Measurements from ENCODE around the gene CMBL. TPM values are rescaled to one million over a fixed set of nuclear protein-coding genes. Genes with fewer than 3 reads are reported as not detected.

CMBL gene
- total and polyA plus RNA-seq, 3 donors from 2014 or later: 4.3 to 16.1 (median 7.2) TPM

GRCh38 chr5:10228288-10228687, 79.4 kb downstream of the CMBL start:
- no peak for DNase-seq
- Histone ChIP-seq H3K36me3 (ENCODE audit: low read depth, missing control alignments) (no peaks in the 10 kb centered on the region), H3K4me3 (no peak overlapping the region), H3K4me1 (no peaks in the 10 kb centered on the region), H3K27me3 (no peaks in the 10 kb centered on the region), H3K9me3 (no peaks in the 10 kb centered on the region), H3K27ac (no peak overlapping the region)
- TF ChIP-seq POLR2A (IDR thresholded peaks at IDR 0.05) (no peak), CTCF (IDR thresholded peaks at IDR 0.05) (no peak)
- intact Hi-C loops (cut with DNase I; ENCODE audit: low total_unique reads): no loop called here
- 69 to 71% methylated on average over 1 of the region's 1 CpG for WGBS, 2 donors

Small RNA genes lying within 50 kb of the gene (small RNA-seq; reads per million reads assigned to genes)
- gene RF00019: 0 reads per million in 2 donors

Other genes with a start within 250 kb of the CMBL start
- gene ATPSCKMT, start 58.0 kb downstream of the CMBL start, total RNA-seq: 10 to 100 TPM; 15.7 to 20.1 TPM
- gene ATPSCKMT, start 58.0 kb downstream of the CMBL start, polyA plus RNA-seq (ENCODE audit: insufficient read depth, low read depth, low replicate concordance): 10.5 TPM
- 100 to 1,000 TPM; 155 to 189 TPM for gene CCT5, start 57.6 kb downstream of the CMBL start, total RNA-seq
- 299 TPM for gene CCT5, start 57.6 kb downstream of the CMBL start, polyA plus RNA-seq (ENCODE audit: insufficient read depth, low read depth, low replicate concordance)
- gene MARCHF6, start 45.8 kb upstream of the CMBL start, total RNA-seq: 100 to 1,000 TPM; 120 to 136 TPM
- gene MARCHF6, start 45.8 kb upstream of the CMBL start, polyA plus RNA-seq (ENCODE audit: insufficient read depth, low read depth, low replicate concordance): 153 TPM
- 100 to 1,000 TPM; 199 to 333 TPM for gene ROPN1L, start 134.0 kb upstream of the CMBL start, total RNA-seq
- gene ROPN1L, start 134.0 kb upstream of the CMBL start, polyA plus RNA-seq (ENCODE audit: insufficient read depth, low read depth, low replicate concordance): 538 TPM